Coronary artery (tissue), 2 donors: ENCODE measurements around the gene NFIX.

Source experiments
- DNase-seq: peaks from one replicate; pipeline ENCODE4 v3.0.0-alpha.2; 2017; ENCODE audit warnings: low spot score
- H3K27ac ChIP-seq, 2 donors: fragments of 200-600 bp; sonication (generic); one replicate each; pipeline ENCODE4 v1.5.1; 2016 to 2019
- H3K4me3 ChIP-seq: fragments of 200-600 bp; sonication (generic); 2 replicates; pipeline ENCODE4 v1.5.1; 2016; ENCODE audit warnings: mild to moderate bottlenecking, moderate library complexity
- TF ChIP-seq, protein P1 (sequence below): fragments of 200-600 bp; sonication (generic); IDR thresholded peaks from one replicate; pipeline ENCODE4 v1.5.1; 2019; ENCODE audit warnings: antibody characterized with exemption

NFIX gene

GRCh38 chr19:13039211-13039789 is 44.0 kb downstream of the NFIX start:
- no peak overlapping the region for H3K4me3 ChIP-seq
- peak overlapping the region; percentile 95 to 96 for H3K27ac ChIP-seq
- TF ChIP-seq, protein P1, sequence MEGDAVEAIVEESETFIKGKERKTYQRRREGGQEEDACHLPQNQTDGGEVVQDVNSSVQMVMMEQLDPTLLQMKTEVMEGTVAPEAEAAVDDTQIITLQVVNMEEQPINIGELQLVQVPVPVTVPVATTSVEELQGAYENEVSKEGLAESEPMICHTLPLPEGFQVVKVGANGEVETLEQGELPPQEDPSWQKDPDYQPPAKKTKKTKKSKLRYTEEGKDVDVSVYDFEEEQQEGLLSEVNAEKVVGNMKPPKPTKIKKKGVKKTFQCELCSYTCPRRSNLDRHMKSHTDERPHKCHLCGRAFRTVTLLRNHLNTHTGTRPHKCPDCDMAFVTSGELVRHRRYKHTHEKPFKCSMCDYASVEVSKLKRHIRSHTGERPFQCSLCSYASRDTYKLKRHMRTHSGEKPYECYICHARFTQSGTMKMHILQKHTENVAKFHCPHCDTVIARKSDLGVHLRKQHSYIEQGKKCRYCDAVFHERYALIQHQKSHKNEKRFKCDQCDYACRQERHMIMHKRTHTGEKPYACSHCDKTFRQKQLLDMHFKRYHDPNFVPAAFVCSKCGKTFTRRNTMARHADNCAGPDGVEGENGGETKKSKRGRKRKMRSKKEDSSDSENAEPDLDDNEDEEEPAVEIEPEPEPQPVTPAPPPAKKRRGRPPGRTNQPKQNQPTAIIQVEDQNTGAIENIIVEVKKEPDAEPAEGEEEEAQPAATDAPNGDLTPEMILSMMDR = no peak
- no peak for DNase-seq

DNA sequence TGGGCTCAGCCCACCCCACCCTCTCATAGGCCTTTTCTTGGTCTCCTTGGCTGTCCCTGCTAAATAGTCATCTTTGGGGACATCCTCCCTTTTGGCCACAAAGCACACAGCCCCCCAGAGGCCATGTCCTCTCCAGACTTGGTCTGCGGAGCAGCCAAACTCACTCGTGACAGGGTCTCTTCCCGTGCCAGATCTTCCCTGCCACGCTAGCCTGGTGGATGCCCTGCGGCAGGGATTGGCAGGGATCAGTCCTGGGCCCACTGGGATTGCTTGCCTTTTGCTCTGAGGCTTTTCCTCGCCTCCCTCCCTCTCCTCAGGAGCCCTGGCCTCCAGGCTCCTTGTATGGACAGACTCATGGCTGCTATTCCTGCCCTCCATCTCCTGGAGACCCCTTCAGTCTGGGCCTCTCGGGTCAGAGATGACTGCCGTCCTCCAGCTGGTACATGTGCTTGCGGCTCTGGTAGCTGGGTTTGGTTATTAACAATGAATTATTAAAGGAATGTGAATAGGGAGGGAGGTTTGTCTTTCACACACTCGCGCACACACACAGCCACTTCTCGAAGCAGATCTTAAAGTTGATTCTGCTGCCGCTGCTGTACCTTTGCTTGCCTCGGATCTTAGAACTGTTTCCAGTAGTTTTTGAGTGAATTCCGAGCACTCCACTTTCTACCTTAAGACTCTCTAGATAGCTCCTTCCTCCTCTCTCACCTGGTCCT is 45.1 kb downstream of the NFIX start:
- peak overlapping the region; percentile 22 for H3K4me3 ChIP-seq
- DNase-seq = no peak
- H3K27ac ChIP-seq = peak overlapping the region; percentile 80 to 83
- TF ChIP-seq, protein P1 = no peak

DNA sequence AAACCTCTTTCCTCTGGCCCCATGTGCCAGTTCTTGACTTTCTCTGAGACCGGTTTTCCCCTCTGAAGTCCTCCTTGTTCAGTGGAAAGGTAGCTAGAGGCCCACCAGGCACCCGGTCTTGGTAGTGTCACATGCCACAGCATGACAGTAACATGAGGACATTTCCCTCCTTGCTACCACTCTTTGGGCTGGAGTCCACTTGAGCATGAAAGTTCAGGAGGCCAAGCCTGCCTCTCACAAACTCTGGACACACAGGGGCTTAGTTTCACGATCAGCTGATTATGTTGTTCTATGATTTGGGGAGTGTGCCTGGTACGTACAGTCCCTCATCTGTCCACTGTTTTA is 45.6 kb downstream of the NFIX start:
- TF ChIP-seq, protein P1 = no peak
- no peak for DNase-seq
- Histone ChIP-seq H3K4me3 (peak overlapping the region; percentile 22), H3K27ac (peak overlapping the region; percentile 80 to 83)

DNA sequence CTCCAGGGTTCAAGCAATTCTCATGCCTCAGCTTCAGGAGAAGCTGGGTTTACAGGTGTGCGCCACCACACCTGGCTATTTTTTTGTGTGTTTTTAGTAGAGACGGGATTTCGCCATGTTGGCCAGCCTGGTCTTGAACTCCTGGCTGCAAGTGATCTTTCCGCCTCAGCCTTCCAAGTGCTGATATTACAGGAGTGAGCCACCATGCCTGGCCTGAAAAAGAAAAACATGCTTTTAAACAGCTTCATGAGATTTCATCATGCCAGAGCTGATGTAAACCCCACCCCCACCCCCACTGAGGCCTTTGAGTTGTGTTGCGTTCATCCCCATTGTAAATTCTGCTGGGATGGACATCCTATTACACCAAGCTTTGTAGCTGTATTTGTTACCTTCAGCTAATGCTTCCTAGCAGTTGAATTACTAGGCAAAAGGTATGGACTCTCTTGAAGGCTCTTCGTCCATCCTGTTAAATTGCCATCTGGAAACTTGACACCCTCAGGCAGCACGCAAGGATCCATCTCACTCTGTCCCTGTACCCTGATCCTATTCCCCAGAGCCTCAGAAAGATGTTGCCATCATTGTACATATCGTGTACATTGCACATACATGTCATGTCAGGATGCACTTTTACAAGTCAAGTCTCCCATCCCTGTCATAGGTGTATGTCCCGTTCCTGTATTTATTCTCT is 47.3 kb downstream of the NFIX start:
- TF ChIP-seq, protein P1 = no peak
- Histone ChIP-seq H3K27ac (peak overlapping the region in 1 of 2 donors; percentile 23), H3K4me3 (no peak overlapping the region)
- DNase-seq = no peak

GRCh38 chr19:13043285-13043684 is 48.0 kb downstream of the NFIX start:
- no peak for DNase-seq
- no peak overlapping the region for H3K4me3 ChIP-seq
- TF ChIP-seq, protein P1 = no peak
- H3K27ac ChIP-seq = peak overlapping the region in 1 of 2 donors; percentile 23

GRCh38 chr19:13044231-13044836 is 49.1 kb downstream of the NFIX start:
- Histone ChIP-seq H3K27ac (peak overlapping the region; percentile 40 to 69), H3K4me3 (no peak overlapping the region)
- no peak for DNase-seq
- TF ChIP-seq, protein P1 = no peak
